Fibroblast of mammary gland (primary cell): ENCODE measurements around the gene LYZL1.
"Not testable (repeated sequence)": the region's sequence is repeated elsewhere in the genome, so short reads cannot be mapped to it uniquely, and the experiment has no call there.

ENCODE experiments used
- DNase-seq: peaks from one replicate; pipeline ENCODE4 v3.0.0-alpha.2; 2010; ENCODE audit warnings: low read depth
- H3K4me3 ChIP-seq: 2 replicates; pipeline ENCODE4 v1.5.1; 2011; ENCODE audit warnings: low read depth, mild to moderate bottlenecking, low read length, moderate library complexity; ENCODE audit not compliant: control insufficient read depth
- TF ChIP-seq, protein P1 (sequence below): conservative IDR thresholded peaks from 2 replicates; pipeline ENCODE4 v1.5.1; 2011; ENCODE audit warnings: low read depth, low read length, inconsistent platforms; ENCODE audit not compliant: control insufficient read depth, insufficient read depth

Gene LYZL1

GRCh38 chr10:29304264-29304994, 15.6 kb downstream of the LYZL1 start:
- TF ChIP-seq, protein P1, sequence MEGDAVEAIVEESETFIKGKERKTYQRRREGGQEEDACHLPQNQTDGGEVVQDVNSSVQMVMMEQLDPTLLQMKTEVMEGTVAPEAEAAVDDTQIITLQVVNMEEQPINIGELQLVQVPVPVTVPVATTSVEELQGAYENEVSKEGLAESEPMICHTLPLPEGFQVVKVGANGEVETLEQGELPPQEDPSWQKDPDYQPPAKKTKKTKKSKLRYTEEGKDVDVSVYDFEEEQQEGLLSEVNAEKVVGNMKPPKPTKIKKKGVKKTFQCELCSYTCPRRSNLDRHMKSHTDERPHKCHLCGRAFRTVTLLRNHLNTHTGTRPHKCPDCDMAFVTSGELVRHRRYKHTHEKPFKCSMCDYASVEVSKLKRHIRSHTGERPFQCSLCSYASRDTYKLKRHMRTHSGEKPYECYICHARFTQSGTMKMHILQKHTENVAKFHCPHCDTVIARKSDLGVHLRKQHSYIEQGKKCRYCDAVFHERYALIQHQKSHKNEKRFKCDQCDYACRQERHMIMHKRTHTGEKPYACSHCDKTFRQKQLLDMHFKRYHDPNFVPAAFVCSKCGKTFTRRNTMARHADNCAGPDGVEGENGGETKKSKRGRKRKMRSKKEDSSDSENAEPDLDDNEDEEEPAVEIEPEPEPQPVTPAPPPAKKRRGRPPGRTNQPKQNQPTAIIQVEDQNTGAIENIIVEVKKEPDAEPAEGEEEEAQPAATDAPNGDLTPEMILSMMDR, result peak; percentile 79
- DNase-seq, result peak; percentile 73

GRCh38 chr10:29304995-29305335, 16.1 kb downstream of the LYZL1 start:
- no peak for DNase-seq
- no peak overlapping the region for H3K4me3 ChIP-seq
- TF ChIP-seq, protein P1, result no peak

More at GRCh38 chr10:29304264-29304994, 15.6 kb downstream of the LYZL1 start:
- no peak overlapping the region for H3K4me3 ChIP-seq

DNA sequence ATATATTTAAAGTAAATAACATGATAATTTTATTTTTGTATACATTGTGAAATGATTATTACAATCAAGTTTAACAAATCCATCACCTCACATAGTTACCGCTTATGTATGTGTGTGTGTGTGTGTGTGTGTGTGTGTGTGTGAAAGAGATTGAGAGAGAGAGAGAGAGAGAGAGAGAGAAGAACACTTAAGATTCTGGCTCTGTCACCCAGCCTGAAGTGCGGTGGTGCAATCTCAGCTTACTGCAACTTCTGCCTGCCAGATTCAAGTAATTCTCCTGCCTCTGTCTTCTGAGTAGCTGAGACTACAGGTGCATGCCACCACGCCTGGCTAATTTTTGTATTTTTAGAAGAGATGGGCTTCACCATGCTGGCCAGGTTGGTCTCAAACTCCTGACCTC, 17.8 kb downstream of the LYZL1 start:
- TF ChIP-seq, protein P1, result no peak
- no peak for DNase-seq
- no peak overlapping the region for H3K4me3 ChIP-seq

DNA sequence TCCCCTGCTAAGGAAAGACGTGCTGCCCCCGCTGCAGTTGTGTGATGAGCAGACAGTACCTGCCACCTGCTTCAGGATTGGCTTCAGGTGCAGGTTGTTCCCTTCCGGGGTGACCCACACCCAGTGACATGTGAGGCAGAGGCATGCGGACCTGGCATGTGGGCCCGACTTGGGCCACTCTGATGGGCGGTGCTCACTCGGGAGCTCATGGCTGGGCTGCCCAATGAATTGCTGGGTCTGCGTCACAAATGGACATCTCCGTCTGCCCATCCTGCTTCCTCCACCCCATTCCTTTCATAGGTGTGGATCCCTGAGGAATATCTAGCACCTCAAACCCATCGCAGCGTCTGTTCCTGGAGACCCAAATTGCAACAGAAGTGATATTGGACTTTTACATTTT, 19.3 kb downstream of the LYZL1 start:
- H3K4me3 ChIP-seq, DNase-seq: not testable (repeated sequence)

DNA sequence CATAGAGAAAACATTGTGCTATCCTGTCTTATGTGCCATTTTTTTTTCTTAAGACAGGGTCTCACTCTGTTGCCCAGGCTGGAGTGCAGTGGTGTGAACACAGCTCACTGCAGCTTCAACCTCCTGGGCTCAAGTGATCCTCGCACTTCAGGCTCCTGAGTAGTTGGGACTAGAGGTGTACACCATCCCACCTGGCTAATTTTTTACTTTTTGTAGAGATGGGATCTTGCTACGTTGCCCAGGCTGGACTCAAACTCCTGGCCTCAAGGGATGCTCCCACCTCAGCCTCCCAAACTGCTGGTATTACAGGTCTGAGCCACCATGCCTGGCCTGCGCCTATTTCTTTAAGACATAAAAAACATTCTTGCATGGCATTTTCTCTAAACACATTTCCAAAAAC, 20.6 kb downstream of the LYZL1 start:
- H3K4me3 ChIP-seq, result no peak overlapping the region
- DNase-seq, result no peak
- TF ChIP-seq, protein P1, result no peak

GRCh38 chr10:29310463-29310862, 21.6 kb downstream of the LYZL1 start:
- not testable (repeated sequence) for H3K4me3 ChIP-seq

GRCh38 chr10:29313071-29313470, 24.2 kb downstream of the LYZL1 start:
- no peak overlapping the region for H3K4me3 ChIP-seq
- DNase-seq, result no peak
- TF ChIP-seq, protein P1, result no peak

More at GRCh38 chr10:29310463-29310862, 21.6 kb downstream of the LYZL1 start:
- not testable (repeated sequence) for DNase-seq

- no peak for DNase-seq
- TF ChIP-seq, protein P1, result no peak
These were observed 25.9 kb downstream of the LYZL1 start for GRCh38 chr10:29314726-29315125.

More at GRCh38 chr10:29314726-29315125, 25.9 kb downstream of the LYZL1 start:
- no peak overlapping the region for H3K4me3 ChIP-seq
